ENCODE results near the gene TMEM167B.
"Not testable (repeated sequence)": the region's sequence is repeated elsewhere in the genome, so short reads cannot be mapped to it uniquely, and the experiment has no call there.

TMEM167B gene

GRCh38 chr1:109090196-109091077 is at the start of gene TMEM167B:
Gene TMEM167B (plus strand): TSS chr1:109090764. CDS start chr1:109090873, 109 bp downstream.
- DNase-seq (ENCODE audit: low read depth in 1 of 2, low spot score in 1 of 2), result peak; percentile 75 to 76

GRCh38 chr1:109040989-109041620 is 49.5 kb upstream of the TMEM167B start:
- DNase-seq (ENCODE audit: low read depth in 1 of 2, low spot score in 1 of 2), result no peak

- peak; percentile 91 to 96 for DNase-seq (ENCODE audit: low read depth in 1 of 2, low spot score in 1 of 2)
Measured at GRCh38 chr1:109041621-109042468, 48.7 kb upstream of the TMEM167B start, which contains the start of gene WDR47. Gene WDR47 (minus strand): TSS chr1:109042102. CDS start chr1:109023512, 18,590 bp downstream.

- DNase-seq (ENCODE audit: low read depth in 1 of 2, low spot score in 1 of 2), result no peak
Measured at GRCh38 chr1:109045595-109045994, 45.0 kb upstream of the TMEM167B start.

GRCh38 chr1:109046671-109047070 is 43.9 kb upstream of the TMEM167B start:
- no peak for DNase-seq (ENCODE audit: low read depth in 1 of 2, low spot score in 1 of 2)

- no peak for DNase-seq (ENCODE audit: low read depth in 1 of 2, low spot score in 1 of 2)
Measured at GRCh38 chr1:109047339-109047738, 43.2 kb upstream of the TMEM167B start.

- no peak for DNase-seq (ENCODE audit: low read depth in 1 of 2, low spot score in 1 of 2)
Measured at GRCh38 chr1:109048335-109048734, 42.2 kb upstream of the TMEM167B start.

- no peak for DNase-seq (ENCODE audit: low read depth in 1 of 2, low spot score in 1 of 2)
Measured at GRCh38 chr1:109050228-109050995, 40.2 kb upstream of the TMEM167B start.

- DNase-seq (ENCODE audit: low read depth in 1 of 2, low spot score in 1 of 2), result not testable (repeated sequence)
Measured at GRCh38 chr1:109052145-109052544, 38.4 kb upstream of the TMEM167B start.

- DNase-seq (ENCODE audit: low read depth in 1 of 2, low spot score in 1 of 2), result no peak
Measured at GRCh38 chr1:109056064-109056463, 34.5 kb upstream of the TMEM167B start.

- DNase-seq (ENCODE audit: low read depth in 1 of 2, low spot score in 1 of 2), result no peak
Measured at GRCh38 chr1:109059026-109059425, 31.5 kb upstream of the TMEM167B start.

- no peak for DNase-seq (ENCODE audit: low read depth in 1 of 2, low spot score in 1 of 2)
Measured at GRCh38 chr1:109060707-109061106, 29.9 kb upstream of the TMEM167B start.

- no peak for DNase-seq (ENCODE audit: low read depth in 1 of 2, low spot score in 1 of 2)
Measured at GRCh38 chr1:109061183-109061582, 29.4 kb upstream of the TMEM167B start.

- no peak for DNase-seq (ENCODE audit: low read depth in 1 of 2, low spot score in 1 of 2)
Measured at GRCh38 chr1:109065137-109065536, 25.4 kb upstream of the TMEM167B start.

- no peak for DNase-seq (ENCODE audit: low read depth in 1 of 2, low spot score in 1 of 2)
Measured at GRCh38 chr1:109067883-109068282, 22.7 kb upstream of the TMEM167B start.

- DNase-seq (ENCODE audit: low read depth in 1 of 2, low spot score in 1 of 2), result no peak
Measured at GRCh38 chr1:109069294-109069693, 21.3 kb upstream of the TMEM167B start.

GRCh38 chr1:109075531-109076490 is 14.8 kb upstream of the TMEM167B start, which contains the start of gene TAF13:
Gene TAF13 (minus strand): TSS chr1:109076003. CDS start chr1:109075947, 56 bp downstream.
- peak; percentile 71 to 80 for DNase-seq (ENCODE audit: low read depth in 1 of 2, low spot score in 1 of 2)

GRCh38 chr1:109078317-109078716 is 12.2 kb upstream of the TMEM167B start:
- no peak for DNase-seq (ENCODE audit: low read depth in 1 of 2, low spot score in 1 of 2)

- no peak for DNase-seq (ENCODE audit: low read depth in 1 of 2, low spot score in 1 of 2)
Measured at GRCh38 chr1:109079240-109079622, 11.3 kb upstream of the TMEM167B start.

Measured in activated T-helper 1 cell treated with anti-CD3 and anti-CD28 coated beads, Interleukin-2, amount 50 U/mL, for 16 hours (primary cell).